Measurements from ENCODE around the gene CHAT.

DNA sequence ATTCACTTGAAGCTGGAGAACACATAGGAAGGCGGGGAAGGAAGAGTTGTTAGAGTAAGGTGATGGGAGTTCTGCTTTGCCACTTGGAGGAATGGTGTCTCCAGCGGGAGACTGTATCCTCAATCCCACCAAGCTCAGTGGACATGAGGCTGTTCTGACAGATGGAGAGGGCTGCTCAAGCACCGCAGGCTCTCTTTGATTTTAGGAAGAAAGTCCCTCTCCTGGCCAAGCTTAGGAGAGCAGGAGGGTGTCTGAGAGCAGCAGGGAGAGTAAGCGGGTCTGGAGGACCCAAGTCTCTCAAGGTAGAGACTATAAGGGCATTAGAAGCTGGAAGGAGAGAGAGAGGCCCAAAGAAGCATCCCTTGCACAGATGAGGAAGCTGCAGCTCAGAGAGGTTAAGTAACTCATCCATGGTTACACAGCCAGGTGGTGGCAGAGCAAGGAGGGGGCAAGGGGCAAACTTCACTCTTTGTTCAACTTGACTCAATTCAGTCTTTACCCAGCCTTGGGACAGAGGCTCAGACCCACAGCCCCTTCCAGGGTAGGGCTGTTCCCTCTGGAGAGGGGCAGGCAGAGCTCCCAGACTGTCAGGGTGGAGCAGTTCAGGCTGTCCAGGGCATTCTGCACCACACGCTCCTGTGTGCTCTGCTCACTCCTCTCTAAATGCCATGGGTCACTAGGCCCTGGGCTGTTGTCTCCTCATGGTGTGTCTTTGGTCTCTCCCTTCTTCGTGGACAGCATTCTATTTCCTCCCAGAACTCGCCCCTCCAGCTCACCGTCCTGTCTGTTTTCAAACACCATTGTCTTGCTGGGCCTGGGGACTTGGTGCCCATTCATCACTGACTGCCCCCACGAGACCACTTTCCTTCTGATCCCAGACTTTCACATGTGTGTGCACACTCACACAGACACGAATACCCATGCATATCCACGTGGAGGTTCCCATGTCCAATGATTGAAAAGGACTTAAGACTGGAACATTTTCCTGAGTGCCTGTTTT lies 8.9 kb downstream of the CHAT start:
- no peak for TF ChIP-seq CTCF (IDR thresholded peaks at IDR 0.05)
- no peak for TF ChIP-seq POLR2A (IDR thresholded peaks at IDR 0.05)
